HepG2 (cell line): ENCODE measurements around the gene ABHD12. TPM values are rescaled to one million over a fixed set of nuclear protein-coding genes. Genes with fewer than 3 reads are reported as not detected.
A peak's percentile ranks its signal among the peaks of the same experiment; 100 is the strongest.

Experiments
- AHR ChIP-seq: IDR thresholded peaks from 2 replicates; pipeline ENCODE4 v1.6.1; 2018; ENCODE audit warnings: missing genetic modification reagents, missing compliant biosample characterization
- ATF4 ChIP-seq, 2 experiments: fragments of 450-650 bp in 1 of 2; sonication (generic) in 1 of 2; formaldehyde crosslinking; IDR thresholded peaks; 2 replicates each; pipeline versions ENCODE4 v1.5.0 to v1.8.0; 2020 to 2022; ENCODE audit warnings: mild to moderate bottlenecking in 1 of 2, missing genetic modification reagents in 1 of 2
- BCL3 ChIP-seq: sonication (generic); formaldehyde crosslinking; IDR thresholded peaks from 2 replicates; pipeline ENCODE4 v1.5.1; 2020; ENCODE audit warnings: mild to moderate bottlenecking, missing genetic modification reagents, moderate library complexity
- FOXJ3 ChIP-seq: sonication (generic); formaldehyde crosslinking; IDR thresholded peaks from 2 replicates; pipeline ENCODE4 v1.4.0; 2020; ENCODE audit warnings: missing genetic modification reagents, mild to moderate bottlenecking, borderline replicate concordance
- FOXK1 ChIP-seq: sonication (generic); formaldehyde crosslinking; IDR thresholded peaks from 2 replicates; pipeline ENCODE4 v1.4.0; 2020; ENCODE audit warnings: low read depth, missing genetic modification reagents, borderline replicate concordance
- GTF2F1 ChIP-seq: fragments of 150-350 bp; IDR thresholded peaks from 2 replicates; pipeline ENCODE4 v1.6.1; 2014; ENCODE audit warnings: low read length
- HNF4G ChIP-seq, 2 experiments: sonication (generic) in 1 of 2; formaldehyde crosslinking in 1 of 2; IDR thresholded peaks; 2 replicates each; pipeline versions ENCODE4 v1.4.0 to v1.6.1; 2011 to 2020; ENCODE audit warnings: borderline replicate concordance in 2 of 2, low read depth in 2 of 2, mild to moderate bottlenecking in 2 of 2, low read length in 1 of 2, missing genetic modification reagents in 1 of 2, moderate library complexity in 1 of 2
- HNRNPLL ChIP-seq: fragments of 200-400 bp; formaldehyde crosslinking; IDR thresholded peaks from 2 replicates; pipeline ENCODE4 v1.6.1; 2017; ENCODE audit warnings: mild to moderate bottlenecking, low read depth, low read length; ENCODE audit not compliant: poor library complexity, severe bottlenecking
- MIER2 ChIP-seq: IDR thresholded peaks from 2 replicates; pipeline ENCODE4 v1.6.1; 2016; ENCODE audit warnings: missing biosample characterization, missing genetic modification reagents
- PAF1 ChIP-seq: IDR thresholded peaks from 2 replicates; pipeline ENCODE4 v1.6.1; 2016; ENCODE audit warnings: missing genetic modification reagents, missing compliant biosample characterization
- RNF219 ChIP-seq: sonication (generic); formaldehyde crosslinking; IDR thresholded peaks from 2 replicates; pipeline ENCODE4 v1.5.0; 2020; ENCODE audit warnings: mild to moderate bottlenecking, missing genetic modification reagents
- RORA ChIP-seq: sonication (generic); formaldehyde crosslinking; IDR thresholded peaks from 2 replicates; pipeline ENCODE4 v1.5.0; 2020; ENCODE audit warnings: mild to moderate bottlenecking, missing genetic modification reagents, moderate library complexity
- SIN3A ChIP-seq: IDR thresholded peaks from 2 replicates; pipeline ENCODE4 v1.6.1; 2011; ENCODE audit warnings: low read depth, mild to moderate bottlenecking, control low read depth, low read length, borderline replicate concordance
- SMAD3 ChIP-seq: sonication (generic); formaldehyde crosslinking; IDR thresholded peaks from 2 replicates; pipeline ENCODE4 v1.4.0; 2020; ENCODE audit warnings: missing genetic modification reagents
- SOX5 ChIP-seq: IDR thresholded peaks from 2 replicates; pipeline ENCODE4 v1.6.1; 2016; ENCODE audit warnings: borderline replicate concordance
- SRSF4 ChIP-seq: fragments of 200-400 bp; formaldehyde crosslinking; IDR thresholded peaks from one replicate; pipeline ENCODE4 v1.6.1; 2018; ENCODE audit warnings: mild to moderate bottlenecking, low read depth, low read length, moderate library complexity; ENCODE audit not compliant: poor library complexity, severe bottlenecking
- ZGPAT ChIP-seq: IDR thresholded peaks from 2 replicates; pipeline ENCODE4 v1.6.1; 2016; ENCODE audit warnings: mild to moderate bottlenecking
- ZNF431 ChIP-seq: sonication (generic); formaldehyde crosslinking; IDR thresholded peaks from 2 replicates; pipeline ENCODE4 v1.9.0; 2022; ENCODE audit warnings: missing genetic modification reagents, low read depth, mild to moderate bottlenecking, borderline replicate concordance
- ZSCAN25 ChIP-seq: sonication (generic); formaldehyde crosslinking; IDR thresholded peaks from 2 replicates; pipeline ENCODE4 v1.8.0; 2022; ENCODE audit warnings: mild to moderate bottlenecking, missing genetic modification reagents
- polyA plus RNA-seq, 8 experiments: library from polyadenylated mRNA; depleted of rRNA in 3 of 8; stranded (reverse) in 7 of 8; unstranded in 1 of 8; fragments of >200 nt; fragmentation: Illumina TruSeq in 4 of 8; extraction: Trizol in 4 of 8; gene quantifications; 2 replicates each; pipeline versions ENCODE4 v1.2.1 to v1.2.3, GENCODE V29; 2011 to 2016; ENCODE audit warnings: low read depth in 4 of 8, missing spikeins in 1 of 8, mixed read lengths in 1 of 8; ENCODE audit not compliant: insufficient read depth in 1 of 8
- total RNA-seq, 5 experiments: library from RNA; depleted of rRNA; stranded (reverse); fragments of >200 nt; fragmentation: Illumina TruSeq; extraction: Trizol; gene quantifications; 2 replicates each; pipeline ENCODE4 v1.2.3, GENCODE V29; 2016; ENCODE audit warnings: low read depth in 1 of 5
- TF ChIP-seq, protein P1 (sequence below): sonication (generic); formaldehyde crosslinking; IDR thresholded peaks from 2 replicates; pipeline ENCODE4 v1.5.0; 2020; ENCODE audit warnings: mild to moderate bottlenecking, missing genetic modification reagents, moderate library complexity

Gene ABHD12
- total and polyA plus RNA-seq, 2 of the 13 experiments (the other 11 are each of a cell fraction or from before 2014, with no cell fraction given) = 23.5 to 72.1 TPM

DNA sequence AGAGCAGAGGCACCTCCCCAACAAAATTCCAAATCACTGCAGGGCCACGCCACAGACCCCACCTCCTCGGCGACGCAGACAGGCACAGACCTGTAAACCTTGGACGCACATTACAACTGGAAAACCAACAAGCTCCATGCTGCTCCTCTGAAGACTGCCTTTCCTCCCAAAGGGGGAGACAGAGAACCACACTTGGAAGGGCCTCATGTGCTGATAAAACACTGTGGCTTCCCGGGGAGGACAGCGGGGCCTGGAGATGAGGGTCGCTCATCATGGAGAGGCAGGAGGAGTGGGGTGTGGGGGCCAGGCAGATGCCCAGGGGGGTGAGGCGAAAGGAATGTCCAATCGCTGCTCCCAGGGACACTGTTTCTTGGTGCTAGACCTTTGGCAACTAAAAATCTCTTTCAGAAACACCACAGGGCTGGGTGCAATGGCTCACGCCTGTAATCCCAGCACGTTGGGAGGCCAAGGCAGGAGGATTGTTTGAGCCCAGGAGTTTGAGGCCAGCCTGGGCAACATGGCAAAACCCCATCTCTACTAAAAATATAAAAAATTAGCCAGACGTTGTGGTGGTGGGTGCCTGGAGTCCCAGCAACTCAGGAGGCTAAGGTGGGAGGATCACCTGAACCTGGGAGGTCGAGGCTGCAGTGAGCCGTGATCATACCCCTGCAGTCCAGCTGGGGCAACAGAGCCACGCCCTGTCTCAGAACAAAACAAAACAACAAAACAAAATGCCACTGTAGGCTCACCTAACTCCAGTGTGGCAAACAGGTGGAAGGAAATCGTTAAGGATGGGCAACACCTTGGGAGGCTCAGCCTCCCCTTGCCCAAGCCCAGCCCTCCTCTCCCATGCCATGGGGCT, 53.8 kb downstream of the ABHD12 start (continued):
- TF ChIP-seq MIER2 (no peak), SOX5 (CRISPR knock-in tag) (0 out of 2 replicates have a peak, but pooled peaks have one; percentile 16), FOXK1 (CRISPR knock-in tag) (peak; percentile 21; the same call in 1 of the 2 replicates), ATF4 (CRISPR knock-in tag; IDR thresholded peaks at IDR 0.05) (no peak), SIN3A (no peak), RNF219 (CRISPR knock-in tag) (no peak), BCL3 (no peak), PAF1 (no peak), GTF2F1 (no peak), SRSF4 (no peak), AHR (CRISPR knock-in tag) (no peak), ZSCAN25 (CRISPR knock-in tag) (no peak), SMAD3 (no peak), HNF4G (IDR thresholded peaks at IDR 0.05; ENCODE audit: borderline replicate concordance, low read depth, low read length) (no peak), HNF4G (CRISPR knock-in tag; IDR thresholded peaks at IDR 0.05; ENCODE audit: borderline replicate concordance, low read depth) (no peak), FOXJ3 (CRISPR knock-in tag) (no peak), ZGPAT (CRISPR knock-in tag) (no peak), ZNF431 (CRISPR knock-in tag) (no peak), RORA (CRISPR knock-in tag) (no peak), HNRNPLL (no peak)
- TF ChIP-seq, protein P1, sequence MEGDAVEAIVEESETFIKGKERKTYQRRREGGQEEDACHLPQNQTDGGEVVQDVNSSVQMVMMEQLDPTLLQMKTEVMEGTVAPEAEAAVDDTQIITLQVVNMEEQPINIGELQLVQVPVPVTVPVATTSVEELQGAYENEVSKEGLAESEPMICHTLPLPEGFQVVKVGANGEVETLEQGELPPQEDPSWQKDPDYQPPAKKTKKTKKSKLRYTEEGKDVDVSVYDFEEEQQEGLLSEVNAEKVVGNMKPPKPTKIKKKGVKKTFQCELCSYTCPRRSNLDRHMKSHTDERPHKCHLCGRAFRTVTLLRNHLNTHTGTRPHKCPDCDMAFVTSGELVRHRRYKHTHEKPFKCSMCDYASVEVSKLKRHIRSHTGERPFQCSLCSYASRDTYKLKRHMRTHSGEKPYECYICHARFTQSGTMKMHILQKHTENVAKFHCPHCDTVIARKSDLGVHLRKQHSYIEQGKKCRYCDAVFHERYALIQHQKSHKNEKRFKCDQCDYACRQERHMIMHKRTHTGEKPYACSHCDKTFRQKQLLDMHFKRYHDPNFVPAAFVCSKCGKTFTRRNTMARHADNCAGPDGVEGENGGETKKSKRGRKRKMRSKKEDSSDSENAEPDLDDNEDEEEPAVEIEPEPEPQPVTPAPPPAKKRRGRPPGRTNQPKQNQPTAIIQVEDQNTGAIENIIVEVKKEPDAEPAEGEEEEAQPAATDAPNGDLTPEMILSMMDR (CRISPR knock-in tag) = peak; percentile 96
